ENCODE data around the gene ALDH1L2. TPM values are rescaled to one million over a fixed set of nuclear protein-coding genes. Genes with fewer than 3 reads are reported as not detected.

Gene ALDH1L2
- total and polyA plus RNA-seq, 9 of the 15 experiments (the other 6 are each of a cell fraction or from before 2014, with no cell fraction given) = 1.1 to 9.9 (median 3.8) TPM

DNA sequence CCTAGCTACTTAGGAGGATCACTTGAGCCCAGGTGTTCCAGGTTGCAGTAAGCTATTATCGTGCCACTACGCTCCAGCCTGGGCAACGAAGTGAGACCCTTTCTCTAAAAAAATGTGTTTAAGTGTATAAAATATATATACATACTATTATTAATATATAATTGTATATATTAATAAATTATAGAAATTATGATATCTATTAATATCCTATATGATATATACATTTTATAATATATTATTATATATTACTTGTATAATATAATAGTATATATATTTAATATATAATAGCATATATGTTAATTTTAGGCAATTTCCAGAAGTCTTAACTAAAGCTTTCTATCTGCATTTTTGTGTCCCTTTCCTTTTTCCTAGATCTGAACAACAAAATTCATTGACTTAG lies 12.3 kb downstream of the ALDH1L2 start:
- FAIRE-seq = no peak
- Histone ChIP-seq H3K27me3 (ENCODE audit: control insufficient read depth in 2 of 2, insufficient read depth in 2 of 2, low read length in 2 of 2) (no peaks in the 10 kb centered on the region), H3K9me3 (replicated peaks; ENCODE audit: control insufficient read depth, insufficient read depth, low read depth, low read length) (no peaks in the 10 kb centered on the region), H3K36me3 (ENCODE audit: control insufficient read depth, insufficient read depth, low read length) (no peaks in the 10 kb centered on the region; the same call in 1 of the 3 replicates), H3K79me2 (ENCODE audit: control insufficient read depth, insufficient read depth, low read length) (no peaks in the 10 kb centered on the region), H3K27ac (ENCODE audit: extremely low read depth, low read depth, low read length) (no peak overlapping the region), H3K9me1 (ENCODE audit: control insufficient read depth, insufficient read depth, low read length) (no peaks in the 10 kb centered on the region), H3K4me2 (ENCODE audit: insufficient read depth, low read length) (no peak overlapping the region), H3K4me1 (replicated peaks in 1 of 2; ENCODE audit: control insufficient read depth in 2 of 2, insufficient read depth in 2 of 2, low read length in 2 of 2) (no peaks in the 10 kb centered on the region), H3K9ac (ENCODE audit: insufficient read depth in 1 of 2, low read depth in 2 of 2, low read length in 2 of 2) (no peak overlapping the region), H4K20me1 (replicated peaks; ENCODE audit: control insufficient read depth, insufficient read depth, low read length) (no peaks in the 10 kb centered on the region), H3K4me3 (no peak overlapping the region), H2AFZ (ENCODE audit: low read depth, low read length) (no peak overlapping the region)
- POLR2A ChIA-PET = no interaction called here
- in situ Hi-C loops (cut with MboI) (loop anchor here (25.0 kb wide), 1 partner anchor 860 kb away; the partner anchor contains the start of gene TXNRD1), intact Hi-C loops (cut with micrococcal nuclease) (no loop called here)
- DNase-seq (ENCODE audit: extremely low read depth in 1 of 4, low spot score in 3 of 4) = no peak
- 68% methylated on average over 3 of the region's 3 CpGs for WGBS (ENCODE audit: insufficient coverage, low coverage, missing lambda C conversion rate)
- TF ChIP-seq NR2C1 (IDR thresholded peaks at IDR 0.05) (no peak), NR2C1 (tag; IDR thresholded peaks at IDR 0.05) (no peak), SNIP1 (IDR thresholded peaks at IDR 0.05; ENCODE audit: low read depth) (no peak), ZNF384 (IDR thresholded peaks at IDR 0.05; ENCODE audit: low read depth, low read length) (no peak), BACH1 (tag; IDR thresholded peaks at IDR 0.05) (no peak), ATF7 (IDR thresholded peaks at IDR 0.05) (no peak), ZFP30 (CRISPR knock-in tag; IDR thresholded peaks at IDR 0.05; ENCODE audit: borderline replicate concordance) (no peak), JUNB (CRISPR knock-in tag; conservative IDR thresholded peaks at IDR 0.05) (no peak), ZBTB17 (CRISPR knock-in tag; IDR thresholded peaks at IDR 0.05) (no peak)
- TF ChIP-seq, protein P1, sequence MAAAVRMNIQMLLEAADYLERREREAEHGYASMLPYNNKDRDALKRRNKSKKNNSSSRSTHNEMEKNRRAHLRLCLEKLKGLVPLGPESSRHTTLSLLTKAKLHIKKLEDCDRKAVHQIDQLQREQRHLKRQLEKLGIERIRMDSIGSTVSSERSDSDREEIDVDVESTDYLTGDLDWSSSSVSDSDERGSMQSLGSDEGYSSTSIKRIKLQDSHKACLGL (CRISPR knock-in tag; IDR thresholded peaks at IDR 0.05; ENCODE audit: borderline replicate concordance, poor library complexity, severe bottlenecking) = no peak
- TF ChIP-seq, protein P2, sequence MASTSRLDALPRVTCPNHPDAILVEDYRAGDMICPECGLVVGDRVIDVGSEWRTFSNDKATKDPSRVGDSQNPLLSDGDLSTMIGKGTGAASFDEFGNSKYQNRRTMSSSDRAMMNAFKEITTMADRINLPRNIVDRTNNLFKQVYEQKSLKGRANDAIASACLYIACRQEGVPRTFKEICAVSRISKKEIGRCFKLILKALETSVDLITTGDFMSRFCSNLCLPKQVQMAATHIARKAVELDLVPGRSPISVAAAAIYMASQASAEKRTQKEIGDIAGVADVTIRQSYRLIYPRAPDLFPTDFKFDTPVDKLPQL (IDR thresholded peaks at IDR 0.05; ENCODE audit: extremely low read depth, insufficient read length) = no peak
- BruUV-seq (replicated peaks) = no TSS peak
- CTCF ChIA-PET (ENCODE audit: low intra/inter-chr PET ratio) = no interaction called here
- ATAC-seq = no peak

Measured in K562 (cell line).